Measurements from ENCODE around the gene MSANTD1.

MSANTD1 gene

GRCh38 chr4:3293401-3294391 is 44.7 kb downstream of the MSANTD1 start:
- no peak for TF ChIP-seq CTCF (IDR thresholded peaks at IDR 0.05)

- no peak for TF ChIP-seq CTCF (IDR thresholded peaks at IDR 0.05)
Observed at GRCh38 chr4:3294401-3295241, 45.7 kb downstream of the MSANTD1 start.

GRCh38 chr4:3295837-3296624 is 47.1 kb downstream of the MSANTD1 start:
- TF ChIP-seq CTCF (IDR thresholded peaks at IDR 0.05), result no peak

GRCh38 chr4:3296651-3297050 is 47.7 kb downstream of the MSANTD1 start:
- no peak for TF ChIP-seq CTCF (IDR thresholded peaks at IDR 0.05)

- TF ChIP-seq CTCF (IDR thresholded peaks at IDR 0.05), result no peak
Observed at GRCh38 chr4:3297066-3297859, 48.3 kb downstream of the MSANTD1 start.

GRCh38 chr4:3299122-3299975 is 50.4 kb downstream of the MSANTD1 start:
- TF ChIP-seq CTCF (IDR thresholded peaks at IDR 0.05), result no peak

All from LNCAP (cell line).